Keratinocyte (primary cell): ENCODE measurements around the gene TK2. TPM values are rescaled to one million over a fixed set of nuclear protein-coding genes. Genes with fewer than 3 reads are reported as not detected.

Experiments
- DNase-seq: peaks from one replicate; pipeline ENCODE4 v3.0.0-alpha.2; 2011; ENCODE audit warnings: low read depth, missing footprints, low spot score
- FAIRE-seq: peaks from 2 replicates; lab custom pipeline; 2011; peaks lifted over from hg19 to GRCh38; lab: Jason Lieb, UNC
- H2AFZ ChIP-seq: 2 replicates; pipeline ENCODE4 v1.6.0; 2012; ENCODE audit warnings: low read length, control low read depth, inconsistent platforms; ENCODE audit not compliant: control insufficient read depth
- H3K27ac ChIP-seq: 2 replicates; pipeline ENCODE4 v1.5.1; 2011; ENCODE audit warnings: low read length; ENCODE audit not compliant: control insufficient read depth, insufficient read depth
- H3K27me3 ChIP-seq: 3 replicates; pipeline ENCODE4 v1.6.0; 2011; ENCODE audit warnings: low read length; ENCODE audit not compliant: control insufficient read depth, insufficient read depth; ENCODE audit errors: extremely low read depth
- H3K36me3 ChIP-seq, 2 experiments: 2 replicates in 1 of 2; 3 replicates in 1 of 2; pipeline ENCODE4 v1.5.1; 2011; ENCODE audit warnings: low read length in 2 of 2, mild to moderate bottlenecking in 1 of 2; ENCODE audit not compliant: control insufficient read depth in 2 of 2, insufficient read depth in 2 of 2; ENCODE audit errors: extremely low read depth in 1 of 2
- H3K4me1 ChIP-seq: 3 replicates; pipeline ENCODE4 v1.5.1; 2011; ENCODE audit warnings: low read length; ENCODE audit not compliant: control insufficient read depth, insufficient read depth; ENCODE audit errors: extremely low read depth
- H3K4me2 ChIP-seq: 3 replicates; pipeline ENCODE4 v1.6.0; 2011; ENCODE audit warnings: low read depth, low read length; ENCODE audit not compliant: control insufficient read depth, insufficient read depth; ENCODE audit errors: extremely low read depth
- H3K4me3 ChIP-seq, 3 experiments: fragments of 200-600 bp in 1 of 3; sonication (generic) in 1 of 3; 2 replicates in 2 of 3; 3 replicates in 1 of 3; pipeline ENCODE4 v1.5.1; 2011 to 2016; ENCODE audit warnings: low read length in 3 of 3, mild to moderate bottlenecking in 3 of 3, control low read depth in 2 of 3, inconsistent platforms in 1 of 3, low read depth in 1 of 3, mixed read lengths in 1 of 3, mixed run types in 1 of 3, moderate library complexity in 1 of 3; ENCODE audit not compliant: control insufficient read depth in 2 of 3, insufficient read depth in 2 of 3; ENCODE audit errors: extremely low read depth in 1 of 3
- H3K79me2 ChIP-seq: 2 replicates; pipeline ENCODE4 v1.6.0; 2012; ENCODE audit warnings: low read length; ENCODE audit not compliant: control insufficient read depth, insufficient read depth
- H3K9ac ChIP-seq: 3 replicates; pipeline ENCODE4 v1.6.0; 2011; ENCODE audit warnings: low read length; ENCODE audit not compliant: control insufficient read depth, insufficient read depth; ENCODE audit errors: extremely low read depth
- H3K9me1 ChIP-seq: 3 replicates; pipeline ENCODE4 v1.6.0; 2011; ENCODE audit warnings: low read length; ENCODE audit not compliant: control insufficient read depth, insufficient read depth; ENCODE audit errors: extremely low read depth
- H3K9me3 ChIP-seq: 2 replicates; pipeline ENCODE4 v1.5.1; 2012; ENCODE audit warnings: low read depth, low read length; ENCODE audit not compliant: control insufficient read depth
- H4K20me1 ChIP-seq: 3 replicates; pipeline ENCODE4 v1.6.0; 2011; ENCODE audit warnings: low read length; ENCODE audit not compliant: control insufficient read depth, insufficient read depth; ENCODE audit errors: extremely low read depth
- EZH2 ChIP-seq: IDR thresholded peaks from one replicate; pipeline ENCODE4 v1.6.1; 2012; ENCODE audit warnings: inconsistent platforms, mild to moderate bottlenecking, low read length, moderate library complexity
- dilution Hi-C: fragments of 300-500 bp; cut with MboI; formaldehyde crosslinking; loops from one replicate; pipeline ENCODE4 v1.7.0; 2020; ENCODE audit warnings: low sequenced_read_pairs; ENCODE audit not compliant: extremely low pct_ligation_motif_present
- polyA plus RNA-seq, 5 experiments: library from polyadenylated mRNA; depleted of rRNA in 3 of 5; stranded (reverse) in 3 of 5; stranded (forward) in 1 of 5; unstranded in 1 of 5; fragments of >200 nt; gene quantifications; 1 replicate in 1 of 5; 2 replicates in 3 of 5; 3 replicates in 1 of 5; pipeline versions ENCODE4 v1.2.1 to v1.2.3, GENCODE V29; 2011 to 2012; ENCODE audit warnings: missing spikeins in 2 of 5, low read depth in 1 of 5, low replicate concordance in 1 of 5
- TF ChIP-seq, protein P1 (sequence below), 3 experiments: IDR thresholded peaks in 1 of 3; conservative IDR thresholded peaks in 1 of 3; optimal IDR thresholded peaks in 1 of 3; 2 replicates in 2 of 3; 3 replicates in 1 of 3; pipeline versions ENCODE3 to v1.5.1; 2011; ENCODE audit warnings: low read length in 3 of 3, mild to moderate bottlenecking in 3 of 3, moderate library complexity in 2 of 3, control low read depth in 1 of 3, inconsistent platforms in 1 of 3; ENCODE audit not compliant: insufficient read depth in 2 of 3; ENCODE audit errors: extremely low read depth in 1 of 3

Gene TK2
- polyA plus RNA-seq, 1 donor (not counting 4 experiments of a cell fraction or from before 2014, with no cell fraction given), result 19.7 TPM

DNA sequence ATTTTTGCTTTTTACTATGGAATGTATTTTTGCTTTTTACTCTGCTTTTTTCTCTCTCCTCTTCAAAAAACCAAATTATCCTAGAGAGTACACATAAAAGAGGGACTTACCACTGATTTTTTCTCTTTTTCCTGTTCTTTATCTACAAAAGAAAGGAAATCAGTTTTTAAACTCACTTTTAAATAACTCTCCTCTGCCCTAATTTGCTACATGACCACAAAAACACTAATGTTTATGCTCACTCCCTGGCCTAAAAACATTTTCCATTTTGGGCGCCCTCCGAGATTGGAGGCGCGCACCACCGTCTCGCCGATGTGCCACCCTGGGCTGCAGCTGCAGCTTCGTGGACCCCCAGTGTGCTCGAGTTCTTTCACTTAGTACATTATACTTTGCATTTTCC is 1.1 kb downstream of the TK2 start:
- peak overlapping the region; percentile 76 for H3K9ac ChIP-seq
- H2AFZ ChIP-seq, result no peak overlapping the region
- H3K9me3 ChIP-seq, result no peaks in the 10 kb centered on the region
- no peaks in the 10 kb centered on the region for H3K79me2 ChIP-seq
- H3K27me3 ChIP-seq, result no peaks in the 10 kb centered on the region
- H3K4me1 ChIP-seq, result peaks cover 28% of the 10 kb centered on the region
- no peak overlapping the region for H3K27ac ChIP-seq
- H3K4me2 ChIP-seq, result peak overlapping the region; percentile 85
- DNase-seq (no peak), FAIRE-seq (no peak)
- H3K36me3 ChIP-seq, result no peaks in the 10 kb centered on the region
- dilution Hi-C loops, result no loop called here
- peak overlapping the region; percentile 70 to 80 (median 71) for H3K4me3 ChIP-seq
- TF ChIP-seq, protein P1, sequence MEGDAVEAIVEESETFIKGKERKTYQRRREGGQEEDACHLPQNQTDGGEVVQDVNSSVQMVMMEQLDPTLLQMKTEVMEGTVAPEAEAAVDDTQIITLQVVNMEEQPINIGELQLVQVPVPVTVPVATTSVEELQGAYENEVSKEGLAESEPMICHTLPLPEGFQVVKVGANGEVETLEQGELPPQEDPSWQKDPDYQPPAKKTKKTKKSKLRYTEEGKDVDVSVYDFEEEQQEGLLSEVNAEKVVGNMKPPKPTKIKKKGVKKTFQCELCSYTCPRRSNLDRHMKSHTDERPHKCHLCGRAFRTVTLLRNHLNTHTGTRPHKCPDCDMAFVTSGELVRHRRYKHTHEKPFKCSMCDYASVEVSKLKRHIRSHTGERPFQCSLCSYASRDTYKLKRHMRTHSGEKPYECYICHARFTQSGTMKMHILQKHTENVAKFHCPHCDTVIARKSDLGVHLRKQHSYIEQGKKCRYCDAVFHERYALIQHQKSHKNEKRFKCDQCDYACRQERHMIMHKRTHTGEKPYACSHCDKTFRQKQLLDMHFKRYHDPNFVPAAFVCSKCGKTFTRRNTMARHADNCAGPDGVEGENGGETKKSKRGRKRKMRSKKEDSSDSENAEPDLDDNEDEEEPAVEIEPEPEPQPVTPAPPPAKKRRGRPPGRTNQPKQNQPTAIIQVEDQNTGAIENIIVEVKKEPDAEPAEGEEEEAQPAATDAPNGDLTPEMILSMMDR (optimal IDR thresholded peaks at IDR 0.05 in 1 of 3, IDR thresholded peaks at IDR 0.05 in 1 of 3, conservative IDR thresholded peaks at IDR 0.05 in 1 of 3; ENCODE audit: extremely low read depth in 1 of 3, insufficient read depth in 2 of 3, low read length in 3 of 3), result no peak
- TF ChIP-seq EZH2, result no peak
- no peaks in the 10 kb centered on the region for H3K9me1 ChIP-seq
- no peaks in the 10 kb centered on the region for H4K20me1 ChIP-seq

DNA sequence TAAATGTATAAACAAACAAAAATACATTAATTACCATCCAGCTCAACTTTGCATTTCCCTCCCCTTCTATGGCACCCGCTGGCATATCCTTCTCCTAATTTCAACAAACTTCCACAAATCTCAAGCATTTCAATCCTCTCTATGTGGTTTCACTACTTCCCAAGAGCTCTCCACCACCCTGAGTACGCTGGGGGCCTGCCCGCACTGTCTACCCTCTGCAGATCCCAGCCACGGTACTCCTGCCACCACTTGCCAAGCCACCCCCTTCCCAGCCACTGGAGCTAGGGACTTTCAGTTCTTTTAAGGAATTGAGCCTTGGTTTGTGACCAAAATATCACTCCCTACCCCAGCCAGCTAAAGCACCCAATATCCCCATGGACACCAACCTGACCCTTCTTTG is 1.9 kb downstream of the TK2 start:
- Histone ChIP-seq H3K36me3 (no peaks in the 10 kb centered on the region), H3K4me2 (no peak overlapping the region), H3K4me1 (peaks cover 28% of the 10 kb centered on the region), H3K27me3 (no peaks in the 10 kb centered on the region), H3K9me3 (no peaks in the 10 kb centered on the region), H3K9me1 (no peaks in the 10 kb centered on the region), H4K20me1 (no peaks in the 10 kb centered on the region), H3K79me2 (no peaks in the 10 kb centered on the region), H2AFZ (no peak overlapping the region), H3K4me3 (no peak overlapping the region), H3K9ac (no peak overlapping the region), H3K27ac (no peak overlapping the region)
- TF ChIP-seq, protein P1 (optimal IDR thresholded peaks at IDR 0.05 in 1 of 3, IDR thresholded peaks at IDR 0.05 in 1 of 3, conservative IDR thresholded peaks at IDR 0.05 in 1 of 3; ENCODE audit: extremely low read depth in 1 of 3, insufficient read depth in 2 of 3, low read length in 3 of 3), result no peak
- TF ChIP-seq EZH2, result no peak
- FAIRE-seq, result no peak
- no peak for DNase-seq
- dilution Hi-C loops, result no loop called here
